DOHH2 (cell line): ENCODE data around the gene ITPR3.

ENCODE experiments used
- H3F3A ChIP-seq: fragments of 200-600 bp; sonication (generic), shearing (Covaris generic); 2 replicates; pipeline ENCODE4 v1.6.0; 2016; ENCODE audit warnings: antibody characterized with exemption, mild to moderate bottlenecking; ENCODE audit not compliant: control insufficient read depth, insufficient read depth
- H3K27ac ChIP-seq: fragments of 200-600 bp; sonication (generic); 2 replicates; pipeline ENCODE4 v1.5.1; 2014; ENCODE audit warnings: low read depth, mild to moderate bottlenecking, low read length, moderate library complexity
- H3K27me3 ChIP-seq: fragments of 200-600 bp; sonication (generic); 2 replicates; pipeline ENCODE4 v1.6.1; 2014; ENCODE audit warnings: mild to moderate bottlenecking, low read length, mixed read lengths; ENCODE audit not compliant: control insufficient read depth
- H3K36me3 ChIP-seq: fragments of 200-600 bp; sonication (generic); 2 replicates; pipeline ENCODE4 v1.6.1; 2014; ENCODE audit warnings: mild to moderate bottlenecking, low read length, moderate library complexity, mixed read lengths; ENCODE audit not compliant: control insufficient read depth
- H3K4me1 ChIP-seq: fragments of 200-600 bp; sonication (generic); 2 replicates; pipeline ENCODE4 v1.6.1; 2014; ENCODE audit warnings: mild to moderate bottlenecking, low read length, mixed read lengths; ENCODE audit not compliant: control insufficient read depth
- H3K4me2 ChIP-seq: fragments of 200-600 bp; sonication (generic); 2 replicates; pipeline ENCODE4 v1.6.0; 2014; ENCODE audit warnings: mild to moderate bottlenecking, low read length, moderate library complexity
- H3K4me3 ChIP-seq: fragments of 200-600 bp; sonication (generic); 2 replicates; pipeline ENCODE4 v1.5.1; 2014; ENCODE audit warnings: mild to moderate bottlenecking, low read length, mixed read lengths
- H3K79me2 ChIP-seq: fragments of 200-600 bp; sonication (generic); 2 replicates; pipeline ENCODE4 v1.6.1; 2014; ENCODE audit warnings: mild to moderate bottlenecking, low read length, mixed read lengths; ENCODE audit not compliant: control insufficient read depth
- H3K9me2 ChIP-seq: fragments of 200-600 bp; sonication (generic); replicated peaks from 2 replicates; pipeline ENCODE4 v1.6.1; 2014; ENCODE audit warnings: mild to moderate bottlenecking, low read length, mixed read lengths; ENCODE audit not compliant: control insufficient read depth
- H3K9me3 ChIP-seq: fragments of 200-600 bp; sonication (generic); 2 replicates; pipeline ENCODE4 v1.6.1; 2014; ENCODE audit warnings: antibody characterized with exemption, low read length, mixed read lengths; ENCODE audit not compliant: control insufficient read depth, insufficient read depth
- H4K20me1 ChIP-seq: fragments of 200-600 bp; sonication (generic); 2 replicates; pipeline ENCODE4 v1.6.0; 2014; ENCODE audit warnings: low read depth, mild to moderate bottlenecking, antibody characterized with exemption, low read length, moderate library complexity; ENCODE audit not compliant: control insufficient read depth, insufficient read depth
- CTCF ChIP-seq: fragments of 200-600 bp; sonication (generic); IDR thresholded peaks from one replicate; pipeline ENCODE4 v1.5.1; 2014; ENCODE audit warnings: antibody characterized with exemption, mild to moderate bottlenecking, low read depth, low read length; ENCODE audit not compliant: poor library complexity, severe bottlenecking
- EZH2phosphoT487 ChIP-seq: fragments of 200-600 bp; sonication (generic); IDR thresholded peaks from 2 replicates; pipeline ENCODE4 v1.6.1; 2017; ENCODE audit warnings: borderline replicate concordance, mild to moderate bottlenecking, antibody characterized with exemption, low read length, moderate library complexity, mixed read lengths

Gene ITPR3

GRCh38 chr6:33588894-33589293 lies 32.2 kb upstream of the ITPR3 start:
- Histone ChIP-seq H3K27ac (no peak overlapping the region), H4K20me1 (no peaks in the 10 kb centered on the region), H3K4me2 (no peak overlapping the region), H3K79me2 (no peaks in the 10 kb centered on the region), H3K36me3 (no peaks in the 10 kb centered on the region), H3K9me2 (no peaks in the 10 kb centered on the region), H3K4me3 (no peak overlapping the region), H3K9me3 (no peaks in the 10 kb centered on the region), H3K27me3 (no peaks in the 10 kb centered on the region), H3F3A (peaks cover 26% of the 10 kb centered on the region), H3K4me1 (peaks cover 62% of the 10 kb centered on the region)
- TF ChIP-seq CTCF (no peak), EZH2phosphoT487 (no peak)

- Histone ChIP-seq H3K79me2 (no peaks in the 10 kb centered on the region), H3K9me2 (no peaks in the 10 kb centered on the region), H3K4me1 (peaks cover 64% of the 10 kb centered on the region), H3F3A (peaks cover 26% of the 10 kb centered on the region), H3K36me3 (no peaks in the 10 kb centered on the region), H3K9me3 (no peaks in the 10 kb centered on the region), H3K27ac (no peak overlapping the region), H3K4me3 (no peak overlapping the region), H3K27me3 (no peaks in the 10 kb centered on the region), H3K4me2 (no peak overlapping the region), H4K20me1 (no peaks in the 10 kb centered on the region)
- no peak for TF ChIP-seq EZH2phosphoT487
- TF ChIP-seq CTCF, result no peak
Observed at GRCh38 chr6:33589392-33589730, 31.8 kb upstream of the ITPR3 start.

- Histone ChIP-seq H3K4me2 (peak overlapping the region; percentile 41), H3K27me3 (no peaks in the 10 kb centered on the region), H3K4me1 (peaks cover 64% of the 10 kb centered on the region), H4K20me1 (no peaks in the 10 kb centered on the region), H3K9me3 (no peaks in the 10 kb centered on the region), H3K4me3 (peak overlapping the region; percentile 16; the same call in 1 of the 2 replicates), H3F3A (peaks cover 26% of the 10 kb centered on the region), H3K36me3 (no peaks in the 10 kb centered on the region), H3K27ac (peak overlapping the region; percentile 94; the same call in 1 of the 2 replicates), H3K79me2 (no peaks in the 10 kb centered on the region), H3K9me2 (no peaks in the 10 kb centered on the region)
- peak; percentile 94 for TF ChIP-seq CTCF
- TF ChIP-seq EZH2phosphoT487, result no peak
Observed at GRCh38 chr6:33589731-33590530, 31.2 kb upstream of the ITPR3 start.
